SK-N-SH (cell line): ENCODE measurements around the gene CPEB2.

Source experiments
- CTCF ChIP-seq: fragments of 200-600 bp; sonication (generic); IDR thresholded peaks from 2 replicates; pipeline ENCODE4 v1.6.1; 2017; ENCODE audit warnings: antibody characterized with exemption, mild to moderate bottlenecking, moderate library complexity
- EP300 ChIP-seq, 2 experiments: IDR thresholded peaks; 2 replicates each; pipeline versions ENCODE4 v1.4.0 to v1.6.1; 2012; ENCODE audit warnings: borderline replicate concordance in 1 of 2, low read depth in 1 of 2, low read length in 1 of 2
- EZH2phosphoT487 ChIP-seq: fragments of 200-600 bp; sonication (generic); IDR thresholded peaks from 2 replicates; pipeline ENCODE4 v1.6.1; 2017; ENCODE audit warnings: low read depth, mixed run types, mild to moderate bottlenecking, antibody characterized with exemption, moderate library complexity, borderline replicate concordance
- FOSL2 ChIP-seq: IDR thresholded peaks from 2 replicates; pipeline ENCODE4 v1.4.0; 2012; ENCODE audit warnings: low read depth, mild to moderate bottlenecking, moderate library complexity, borderline replicate concordance
- FOXM1 ChIP-seq: IDR thresholded peaks from 2 replicates; pipeline ENCODE4 v1.4.0; 2012; ENCODE audit warnings: low read depth, mild to moderate bottlenecking
- GABPA ChIP-seq: IDR thresholded peaks from 2 replicates; pipeline ENCODE4 v1.4.0; 2012; ENCODE audit warnings: low read depth, mild to moderate bottlenecking
- GATA2 ChIP-seq: sonication (generic); formaldehyde crosslinking; IDR thresholded peaks from 2 replicates; pipeline ENCODE4 v1.5.0; 2020; ENCODE audit warnings: mild to moderate bottlenecking, missing genetic modification reagents
- MAX ChIP-seq: IDR thresholded peaks from 2 replicates; pipeline ENCODE4 v1.4.0; 2012; ENCODE audit warnings: low read depth
- PBX3 ChIP-seq: IDR thresholded peaks from 2 replicates; pipeline ENCODE4; 2012
- POLR2AphosphoS5 ChIP-seq: IDR thresholded peaks from 2 replicates; pipeline ENCODE4 v1.6.1; 2012; ENCODE audit warnings: low read depth, low read length
- REST ChIP-seq: IDR thresholded peaks from 2 replicates; pipeline ENCODE4 v1.6.1; 2012; ENCODE audit warnings: mild to moderate bottlenecking, low read depth, low read length, moderate library complexity
- USF1 ChIP-seq: IDR thresholded peaks from 2 replicates; pipeline ENCODE4 v1.4.0; 2012; ENCODE audit warnings: low read depth, borderline replicate concordance
- USF2 ChIP-seq: fragments of 150-350 bp; IDR thresholded peaks from 2 replicates; pipeline ENCODE4 v1.6.1; 2017; ENCODE audit warnings: antibody characterized with exemption, low read length, low read depth, borderline replicate concordance

GRCh38 chr4:15088394-15089035, 86.2 kb downstream of the CPEB2 start:
- no peak for TF ChIP-seq CTCF
- TF ChIP-seq EP300 (IDR thresholded peaks at IDR 0.05; ENCODE audit: borderline replicate concordance in 1 of 2, low read depth in 1 of 2, low read length in 1 of 2), result no peak
- TF ChIP-seq POLR2AphosphoS5, result no peak
- no peak for TF ChIP-seq EZH2phosphoT487
- no peak for TF ChIP-seq REST
- TF ChIP-seq FOSL2, result no peak
- no peak for TF ChIP-seq GATA2 (CRISPR knock-in tag)
- TF ChIP-seq PBX3, result no peak
- TF ChIP-seq GABPA, result no peak
- no peak for TF ChIP-seq USF1
- no peak for TF ChIP-seq MAX
- TF ChIP-seq USF2, result no peak
- no peak for TF ChIP-seq FOXM1
